ENCODE measurements around the gene ARID5A. TPM values are rescaled to one million over a fixed set of nuclear protein-coding genes. Genes with fewer than 3 reads are reported as not detected.

ARID5A gene
- total and polyA plus RNA-seq, 2 of the 13 experiments (the other 11 are each of a cell fraction or from before 2014, with no cell fraction given) = 6.0 to 9.5 TPM

DNA sequence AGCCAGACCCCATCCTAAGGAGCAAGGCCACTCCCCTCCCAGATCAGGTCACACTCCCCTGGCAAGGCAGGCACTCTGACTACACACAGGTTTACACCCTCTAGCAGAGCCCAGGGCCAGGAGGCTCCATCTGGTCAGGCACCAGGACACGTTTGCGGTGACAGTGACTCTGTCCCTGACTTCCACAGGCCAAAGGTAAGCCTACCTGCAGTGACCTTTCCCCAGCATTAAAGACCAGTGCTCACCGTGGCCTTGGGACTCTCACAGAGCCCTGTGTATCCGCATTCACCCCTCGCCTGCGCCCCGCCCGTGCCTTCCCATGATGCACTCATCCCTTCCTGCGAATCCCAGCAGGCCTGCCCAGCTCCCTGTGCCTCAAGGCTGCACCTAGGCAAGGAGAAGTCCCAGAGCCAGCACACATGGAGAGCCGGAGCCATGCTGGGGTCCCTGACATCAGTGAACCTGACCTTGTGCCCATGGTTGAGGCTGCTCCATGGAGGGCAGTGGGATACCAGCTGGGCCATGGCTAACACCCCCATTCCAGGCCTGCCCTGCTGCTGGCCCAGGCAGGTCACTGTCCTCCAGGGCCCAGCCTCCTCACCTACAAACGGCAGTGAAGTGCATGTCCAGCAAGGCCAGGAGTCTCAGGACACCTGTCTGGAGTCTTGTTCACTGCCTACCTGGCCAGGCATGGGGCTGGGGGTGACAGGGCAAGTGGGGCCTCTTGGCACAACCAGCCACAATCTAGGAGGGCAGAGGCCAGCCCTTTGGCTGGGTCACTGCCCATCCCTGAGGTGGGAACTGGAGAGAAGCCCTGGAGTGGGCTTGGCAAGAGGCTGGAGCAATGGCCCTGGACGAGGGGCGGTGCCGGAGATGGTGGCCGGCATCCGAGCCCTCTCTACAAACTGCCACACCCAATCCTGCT, 34.4 kb upstream of the ARID5A start (continued):
- TF ChIP-seq, protein P1, sequence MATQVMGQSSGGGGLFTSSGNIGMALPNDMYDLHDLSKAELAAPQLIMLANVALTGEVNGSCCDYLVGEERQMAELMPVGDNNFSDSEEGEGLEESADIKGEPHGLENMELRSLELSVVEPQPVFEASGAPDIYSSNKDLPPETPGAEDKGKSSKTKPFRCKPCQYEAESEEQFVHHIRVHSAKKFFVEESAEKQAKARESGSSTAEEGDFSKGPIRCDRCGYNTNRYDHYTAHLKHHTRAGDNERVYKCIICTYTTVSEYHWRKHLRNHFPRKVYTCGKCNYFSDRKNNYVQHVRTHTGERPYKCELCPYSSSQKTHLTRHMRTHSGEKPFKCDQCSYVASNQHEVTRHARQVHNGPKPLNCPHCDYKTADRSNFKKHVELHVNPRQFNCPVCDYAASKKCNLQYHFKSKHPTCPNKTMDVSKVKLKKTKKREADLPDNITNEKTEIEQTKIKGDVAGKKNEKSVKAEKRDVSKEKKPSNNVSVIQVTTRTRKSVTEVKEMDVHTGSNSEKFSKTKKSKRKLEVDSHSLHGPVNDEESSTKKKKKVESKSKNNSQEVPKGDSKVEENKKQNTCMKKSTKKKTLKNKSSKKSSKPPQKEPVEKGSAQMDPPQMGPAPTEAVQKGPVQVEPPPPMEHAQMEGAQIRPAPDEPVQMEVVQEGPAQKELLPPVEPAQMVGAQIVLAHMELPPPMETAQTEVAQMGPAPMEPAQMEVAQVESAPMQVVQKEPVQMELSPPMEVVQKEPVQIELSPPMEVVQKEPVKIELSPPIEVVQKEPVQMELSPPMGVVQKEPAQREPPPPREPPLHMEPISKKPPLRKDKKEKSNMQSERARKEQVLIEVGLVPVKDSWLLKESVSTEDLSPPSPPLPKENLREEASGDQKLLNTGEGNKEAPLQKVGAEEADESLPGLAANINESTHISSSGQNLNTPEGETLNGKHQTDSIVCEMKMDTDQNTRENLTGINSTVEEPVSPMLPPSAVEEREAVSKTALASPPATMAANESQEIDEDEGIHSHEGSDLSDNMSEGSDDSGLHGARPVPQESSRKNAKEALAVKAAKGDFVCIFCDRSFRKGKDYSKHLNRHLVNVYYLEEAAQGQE (IDR thresholded peaks at IDR 0.05; ENCODE audit: borderline replicate concordance in 1 of 2, low read depth in 1 of 2, low read length in 2 of 2) = no peak
- TF ChIP-seq ARID3A (IDR thresholded peaks at IDR 0.05; ENCODE audit: low read depth, low read length) = no peak
- no peak for TF ChIP-seq RNF2 (conservative IDR thresholded peaks at IDR 0.05; ENCODE audit: low read depth)
- TF ChIP-seq DPF2 (CRISPR knock-in tag; IDR thresholded peaks at IDR 0.05; ENCODE audit: borderline replicate concordance, low read depth) = no peak
- peak; percentile 72; the same call in 1 of the 2 replicates for TF ChIP-seq HDAC2 (CRISPR knock-in tag; IDR thresholded peaks at IDR 0.05)
- no peak for TF ChIP-seq SIX4 (CRISPR knock-in tag; IDR thresholded peaks at IDR 0.05)
- TF ChIP-seq ZNF354B (CRISPR knock-in tag; IDR thresholded peaks at IDR 0.05) = no peak
- TF ChIP-seq ZNF44 (CRISPR knock-in tag; IDR thresholded peaks at IDR 0.05) = no peak
- TF ChIP-seq HCFC1 (IDR thresholded peaks at IDR 0.05; ENCODE audit: low read depth, low read length) = no peak
- TF ChIP-seq SSRP1 (CRISPR knock-in tag; IDR thresholded peaks at IDR 0.05) = no peak
- TF ChIP-seq ZNF879 (CRISPR knock-in tag; IDR thresholded peaks at IDR 0.05) = no peak
- TF ChIP-seq, protein P2, sequence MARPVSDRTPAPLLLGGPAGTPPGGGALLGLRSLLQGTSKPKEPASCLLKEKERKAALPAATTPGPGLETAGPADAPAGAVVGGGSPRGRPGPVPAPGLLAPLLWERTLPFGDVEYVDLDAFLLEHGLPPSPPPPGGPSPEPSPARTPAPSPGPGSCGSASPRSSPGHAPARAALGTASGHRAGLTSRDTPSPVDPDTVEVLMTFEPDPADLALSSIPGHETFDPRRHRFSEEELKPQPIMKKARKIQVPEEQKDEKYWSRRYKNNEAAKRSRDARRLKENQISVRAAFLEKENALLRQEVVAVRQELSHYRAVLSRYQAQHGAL (CRISPR knock-in tag; IDR thresholded peaks at IDR 0.05; ENCODE audit: not compliant biosample characterization) = no peak
- no peak for TF ChIP-seq ZSCAN12 (CRISPR knock-in tag; IDR thresholded peaks at IDR 0.05)
- TF ChIP-seq NFYC (CRISPR knock-in tag; IDR thresholded peaks at IDR 0.05) = no peak
- TF ChIP-seq ZBTB38 (CRISPR knock-in tag; IDR thresholded peaks at IDR 0.05) = no peak
- TF ChIP-seq, protein P3, sequence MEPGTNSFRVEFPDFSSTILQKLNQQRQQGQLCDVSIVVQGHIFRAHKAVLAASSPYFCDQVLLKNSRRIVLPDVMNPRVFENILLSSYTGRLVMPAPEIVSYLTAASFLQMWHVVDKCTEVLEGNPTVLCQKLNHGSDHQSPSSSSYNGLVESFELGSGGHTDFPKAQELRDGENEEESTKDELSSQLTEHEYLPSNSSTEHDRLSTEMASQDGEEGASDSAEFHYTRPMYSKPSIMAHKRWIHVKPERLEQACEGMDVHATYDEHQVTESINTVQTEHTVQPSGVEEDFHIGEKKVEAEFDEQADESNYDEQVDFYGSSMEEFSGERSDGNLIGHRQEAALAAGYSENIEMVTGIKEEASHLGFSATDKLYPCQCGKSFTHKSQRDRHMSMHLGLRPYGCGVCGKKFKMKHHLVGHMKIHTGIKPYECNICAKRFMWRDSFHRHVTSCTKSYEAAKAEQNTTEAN (CRISPR knock-in tag; conservative IDR thresholded peaks at IDR 0.05) = 0 out of 2 replicates have a peak, but pooled peaks have one; percentile 41
- TF ChIP-seq MXD1 (CRISPR knock-in tag; IDR thresholded peaks at IDR 0.05) = no peak
- TF ChIP-seq TAF15 (IDR thresholded peaks at IDR 0.05; ENCODE audit: low read depth, low read length, poor library complexity, severe bottlenecking) = no peak
- no peak for TF ChIP-seq NFIC (IDR thresholded peaks at IDR 0.05; ENCODE audit: low read length)
- TF ChIP-seq ZNF12 (CRISPR knock-in tag; IDR thresholded peaks at IDR 0.05) = no peak
- TF ChIP-seq, protein P4, sequence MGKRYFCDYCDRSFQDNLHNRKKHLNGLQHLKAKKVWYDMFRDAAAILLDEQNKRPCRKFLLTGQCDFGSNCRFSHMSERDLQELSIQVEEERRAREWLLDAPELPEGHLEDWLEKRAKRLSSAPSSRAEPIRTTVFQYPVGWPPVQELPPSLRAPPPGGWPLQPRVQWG (CRISPR knock-in tag; IDR thresholded peaks at IDR 0.05; ENCODE audit: borderline replicate concordance, low read depth) = no peak
- no peak for TF ChIP-seq ZNF891 (CRISPR knock-in tag; IDR thresholded peaks at IDR 0.05)
